ENCODE data around the gene PLCB4.

The PLCB4 gene

DNA sequence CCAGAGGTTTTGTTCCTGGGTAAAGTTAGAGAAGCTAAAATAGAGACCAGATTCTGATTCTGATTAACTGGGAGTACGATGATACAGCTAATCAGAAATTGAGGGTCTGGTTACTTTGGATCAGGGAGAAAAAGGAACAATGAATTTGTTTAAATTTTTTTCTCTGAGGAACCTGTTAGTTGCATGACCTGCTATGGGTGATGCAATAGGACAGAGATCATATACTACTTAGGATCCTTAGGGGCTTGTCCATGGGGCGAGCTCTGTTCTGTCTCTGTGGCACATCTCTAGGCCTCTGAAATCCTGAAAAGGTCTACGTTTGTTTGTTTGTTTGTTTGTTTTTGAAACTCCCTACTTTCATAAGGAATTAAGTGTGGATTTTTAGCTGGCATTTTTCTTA is 279.4 kb downstream of the PLCB4 start:
- no peak overlapping the region for H3K4me3 ChIP-seq (replicated peaks; ENCODE audit: insufficient read depth, low read length)
- TF ChIP-seq GABPA (IDR thresholded peaks at IDR 0.05; ENCODE audit: low read depth) (no peak), POLR2AphosphoS5 (IDR thresholded peaks at IDR 0.05; ENCODE audit: low read depth) (no peak), SPI1 (IDR thresholded peaks at IDR 0.05; ENCODE audit: borderline replicate concordance, low read depth) (no peak)
- TF ChIP-seq, protein P1, sequence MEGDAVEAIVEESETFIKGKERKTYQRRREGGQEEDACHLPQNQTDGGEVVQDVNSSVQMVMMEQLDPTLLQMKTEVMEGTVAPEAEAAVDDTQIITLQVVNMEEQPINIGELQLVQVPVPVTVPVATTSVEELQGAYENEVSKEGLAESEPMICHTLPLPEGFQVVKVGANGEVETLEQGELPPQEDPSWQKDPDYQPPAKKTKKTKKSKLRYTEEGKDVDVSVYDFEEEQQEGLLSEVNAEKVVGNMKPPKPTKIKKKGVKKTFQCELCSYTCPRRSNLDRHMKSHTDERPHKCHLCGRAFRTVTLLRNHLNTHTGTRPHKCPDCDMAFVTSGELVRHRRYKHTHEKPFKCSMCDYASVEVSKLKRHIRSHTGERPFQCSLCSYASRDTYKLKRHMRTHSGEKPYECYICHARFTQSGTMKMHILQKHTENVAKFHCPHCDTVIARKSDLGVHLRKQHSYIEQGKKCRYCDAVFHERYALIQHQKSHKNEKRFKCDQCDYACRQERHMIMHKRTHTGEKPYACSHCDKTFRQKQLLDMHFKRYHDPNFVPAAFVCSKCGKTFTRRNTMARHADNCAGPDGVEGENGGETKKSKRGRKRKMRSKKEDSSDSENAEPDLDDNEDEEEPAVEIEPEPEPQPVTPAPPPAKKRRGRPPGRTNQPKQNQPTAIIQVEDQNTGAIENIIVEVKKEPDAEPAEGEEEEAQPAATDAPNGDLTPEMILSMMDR (IDR thresholded peaks at IDR 0.05; ENCODE audit: insufficient read depth, low read length): no peak
- TF ChIP-seq, protein P2, sequence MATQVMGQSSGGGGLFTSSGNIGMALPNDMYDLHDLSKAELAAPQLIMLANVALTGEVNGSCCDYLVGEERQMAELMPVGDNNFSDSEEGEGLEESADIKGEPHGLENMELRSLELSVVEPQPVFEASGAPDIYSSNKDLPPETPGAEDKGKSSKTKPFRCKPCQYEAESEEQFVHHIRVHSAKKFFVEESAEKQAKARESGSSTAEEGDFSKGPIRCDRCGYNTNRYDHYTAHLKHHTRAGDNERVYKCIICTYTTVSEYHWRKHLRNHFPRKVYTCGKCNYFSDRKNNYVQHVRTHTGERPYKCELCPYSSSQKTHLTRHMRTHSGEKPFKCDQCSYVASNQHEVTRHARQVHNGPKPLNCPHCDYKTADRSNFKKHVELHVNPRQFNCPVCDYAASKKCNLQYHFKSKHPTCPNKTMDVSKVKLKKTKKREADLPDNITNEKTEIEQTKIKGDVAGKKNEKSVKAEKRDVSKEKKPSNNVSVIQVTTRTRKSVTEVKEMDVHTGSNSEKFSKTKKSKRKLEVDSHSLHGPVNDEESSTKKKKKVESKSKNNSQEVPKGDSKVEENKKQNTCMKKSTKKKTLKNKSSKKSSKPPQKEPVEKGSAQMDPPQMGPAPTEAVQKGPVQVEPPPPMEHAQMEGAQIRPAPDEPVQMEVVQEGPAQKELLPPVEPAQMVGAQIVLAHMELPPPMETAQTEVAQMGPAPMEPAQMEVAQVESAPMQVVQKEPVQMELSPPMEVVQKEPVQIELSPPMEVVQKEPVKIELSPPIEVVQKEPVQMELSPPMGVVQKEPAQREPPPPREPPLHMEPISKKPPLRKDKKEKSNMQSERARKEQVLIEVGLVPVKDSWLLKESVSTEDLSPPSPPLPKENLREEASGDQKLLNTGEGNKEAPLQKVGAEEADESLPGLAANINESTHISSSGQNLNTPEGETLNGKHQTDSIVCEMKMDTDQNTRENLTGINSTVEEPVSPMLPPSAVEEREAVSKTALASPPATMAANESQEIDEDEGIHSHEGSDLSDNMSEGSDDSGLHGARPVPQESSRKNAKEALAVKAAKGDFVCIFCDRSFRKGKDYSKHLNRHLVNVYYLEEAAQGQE (IDR thresholded peaks at IDR 0.05; ENCODE audit: insufficient replicate concordance, low read depth): no peak
- no peaks in the 10 kb centered on the region for H3K27me3 ChIP-seq (ENCODE audit: insufficient read depth, poor library complexity, severe bottlenecking)
- no peak overlapping the region for H3K27ac ChIP-seq (replicated peaks)
- DNase-seq (ENCODE audit: low read depth in 1 of 2, low spot score in 1 of 2): no peak

DNA sequence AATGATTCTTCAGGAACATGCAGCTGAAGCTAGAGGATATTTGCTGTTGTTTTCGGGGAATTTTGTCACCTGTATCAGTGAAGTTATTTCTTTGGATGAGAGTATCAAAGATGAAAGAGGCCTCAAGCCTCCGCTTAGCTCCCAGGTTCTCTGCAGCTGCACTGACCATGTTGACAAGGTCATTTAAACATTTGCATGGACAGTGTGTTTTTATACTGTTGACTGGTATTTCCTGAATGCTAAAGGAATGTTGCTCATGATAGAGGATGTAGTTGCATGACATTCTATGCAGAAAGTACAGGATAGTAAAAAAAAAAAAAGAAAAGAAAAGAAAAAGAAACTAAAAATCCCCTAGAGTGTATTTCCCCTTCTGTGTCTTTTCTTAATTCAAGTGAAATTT is 279.9 kb downstream of the PLCB4 start:
- no peaks in the 10 kb centered on the region for H3K27me3 ChIP-seq (ENCODE audit: insufficient read depth, poor library complexity, severe bottlenecking)
- no peak overlapping the region for H3K27ac ChIP-seq (replicated peaks)
- TF ChIP-seq POLR2AphosphoS5 (IDR thresholded peaks at IDR 0.05; ENCODE audit: low read depth) (no peak), GABPA (IDR thresholded peaks at IDR 0.05; ENCODE audit: low read depth) (no peak), SPI1 (IDR thresholded peaks at IDR 0.05; ENCODE audit: borderline replicate concordance, low read depth) (no peak)
- TF ChIP-seq, protein P1 (IDR thresholded peaks at IDR 0.05; ENCODE audit: insufficient read depth, low read length): no peak
- TF ChIP-seq, protein P2 (IDR thresholded peaks at IDR 0.05; ENCODE audit: insufficient replicate concordance, low read depth): no peak
- DNase-seq (ENCODE audit: low read depth in 1 of 2, low spot score in 1 of 2): no peak
- H3K4me3 ChIP-seq (replicated peaks; ENCODE audit: insufficient read depth, low read length): no peak overlapping the region

DNA sequence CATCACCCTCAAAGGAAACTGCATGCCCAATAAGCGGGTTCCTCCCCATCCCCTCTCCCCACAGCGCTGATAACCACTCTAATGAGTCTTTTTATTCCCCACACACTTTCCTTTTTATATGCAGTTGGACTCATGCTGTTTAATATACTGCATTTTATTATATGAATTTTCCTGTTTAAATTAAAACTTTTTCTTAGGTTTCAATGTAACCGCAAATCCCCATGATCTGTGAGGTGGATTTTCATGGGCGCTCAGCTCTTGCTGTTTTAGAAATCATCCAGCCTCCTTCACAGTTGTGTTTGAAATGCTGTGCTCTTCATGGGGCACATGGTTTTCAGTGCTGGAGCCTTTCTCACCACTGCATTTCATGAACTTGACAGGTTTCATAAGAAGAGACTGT is 280.4 kb downstream of the PLCB4 start:
- DNase-seq (ENCODE audit: low read depth in 1 of 2, low spot score in 1 of 2): no peak
- TF ChIP-seq, protein P2 (IDR thresholded peaks at IDR 0.05; ENCODE audit: insufficient replicate concordance, low read depth): no peak
- TF ChIP-seq POLR2AphosphoS5 (IDR thresholded peaks at IDR 0.05; ENCODE audit: low read depth): no peak
- TF ChIP-seq GABPA (IDR thresholded peaks at IDR 0.05; ENCODE audit: low read depth): no peak
- TF ChIP-seq, protein P1 (IDR thresholded peaks at IDR 0.05; ENCODE audit: insufficient read depth, low read length): no peak
- no peak for TF ChIP-seq SPI1 (IDR thresholded peaks at IDR 0.05; ENCODE audit: borderline replicate concordance, low read depth)
- no peaks in the 10 kb centered on the region for H3K27me3 ChIP-seq (ENCODE audit: insufficient read depth, poor library complexity, severe bottlenecking)
- no peak overlapping the region for H3K4me3 ChIP-seq (replicated peaks; ENCODE audit: insufficient read depth, low read length)
- no peak overlapping the region for H3K27ac ChIP-seq (replicated peaks)
